Measurements from ENCODE around the gene ZNRF3.

Gene ZNRF3

GRCh38 chr22:28950617-28951411 is 67.4 kb downstream of the ZNRF3 start:
- in situ Hi-C loops (cut with HindIII; ENCODE audit: low sequenced_read_pairs), result no loop called here

- in situ Hi-C loops (cut with HindIII; ENCODE audit: low sequenced_read_pairs), result no loop called here
Observed at GRCh38 chr22:28951530-28951929, 68.2 kb downstream of the ZNRF3 start.

- in situ Hi-C loops (cut with HindIII; ENCODE audit: low sequenced_read_pairs), result no loop called here
Observed at GRCh38 chr22:28951969-28952521, 68.7 kb downstream of the ZNRF3 start.

GRCh38 chr22:28952857-28953256 is 69.5 kb downstream of the ZNRF3 start:
- in situ Hi-C loops (cut with HindIII; ENCODE audit: low sequenced_read_pairs), result no loop called here

- in situ Hi-C loops (cut with HindIII; ENCODE audit: low sequenced_read_pairs), result no loop called here
Observed at GRCh38 chr22:28953403-28953802, 70.0 kb downstream of the ZNRF3 start.

- in situ Hi-C loops (cut with HindIII; ENCODE audit: low sequenced_read_pairs), result no loop called here
Observed at GRCh38 chr22:28953976-28954880, 70.9 kb downstream of the ZNRF3 start.

- in situ Hi-C loops (cut with HindIII; ENCODE audit: low sequenced_read_pairs), result no loop called here
Observed at GRCh38 chr22:28955817-28956216, 72.4 kb downstream of the ZNRF3 start.

- in situ Hi-C loops (cut with HindIII; ENCODE audit: low sequenced_read_pairs), result no loop called here
Observed at GRCh38 chr22:28956506-28956905, 73.1 kb downstream of the ZNRF3 start.

GRCh38 chr22:28958611-28959010 is 75.2 kb downstream of the ZNRF3 start:
- in situ Hi-C loops (cut with HindIII; ENCODE audit: low sequenced_read_pairs), result no loop called here

- in situ Hi-C loops (cut with HindIII; ENCODE audit: low sequenced_read_pairs), result no loop called here
Observed at GRCh38 chr22:28962042-28962554, 78.7 kb downstream of the ZNRF3 start.

- in situ Hi-C loops (cut with HindIII; ENCODE audit: low sequenced_read_pairs), result no loop called here
Observed at GRCh38 chr22:28963362-28963761, 80.0 kb downstream of the ZNRF3 start.

- in situ Hi-C loops (cut with HindIII; ENCODE audit: low sequenced_read_pairs), result no loop called here
Observed at GRCh38 chr22:28967163-28967665, 83.8 kb downstream of the ZNRF3 start.

- in situ Hi-C loops (cut with HindIII; ENCODE audit: low sequenced_read_pairs), result no loop called here
Observed at GRCh38 chr22:28967969-28968368, 84.6 kb downstream of the ZNRF3 start.

GRCh38 chr22:28969401-28970168 is 86.2 kb downstream of the ZNRF3 start:
- in situ Hi-C loops (cut with HindIII; ENCODE audit: low sequenced_read_pairs), result no loop called here

- in situ Hi-C loops (cut with HindIII; ENCODE audit: low sequenced_read_pairs), result no loop called here
Observed at GRCh38 chr22:28973352-28973751, 90.0 kb downstream of the ZNRF3 start.

GRCh38 chr22:28977060-28977459 is 93.7 kb downstream of the ZNRF3 start:
- in situ Hi-C loops (cut with HindIII; ENCODE audit: low sequenced_read_pairs), result no loop called here

- in situ Hi-C loops (cut with HindIII; ENCODE audit: low sequenced_read_pairs), result no loop called here
Observed at GRCh38 chr22:28977481-28977971, 94.2 kb downstream of the ZNRF3 start.

GRCh38 chr22:28978158-28978557 is 94.8 kb downstream of the ZNRF3 start:
- in situ Hi-C loops (cut with HindIII; ENCODE audit: low sequenced_read_pairs), result no loop called here

GRCh38 chr22:28978863-28979796 is 95.8 kb downstream of the ZNRF3 start:
- in situ Hi-C loops (cut with HindIII; ENCODE audit: low sequenced_read_pairs), result no loop called here
